Endothelial cell of umbilical vein (primary cell): ENCODE results near the gene ST3GAL5. TPM values are rescaled to one million over a fixed set of nuclear protein-coding genes. Genes with fewer than 3 reads are reported as not detected.

Experiments used
- BruUV-seq: library from RNA; stranded (reverse); fragments of 400-500 nt; replicated peaks from 2 replicates; lab custom pipeline; 2021; lab: Mats Ljungman, UMichigan
- CTCF ChIA-PET: fragments of 300-600, 350-600 bp; sonication (Branson Sonifier 250); formaldehyde crosslinking; loops from one replicate; lab custom pipeline; 2021; ENCODE audit warnings: antibody characterized with exemption, inconsistent platforms; lab: Charles Lee
- POLR2A ChIA-PET: fragments of 300-600, 350-600 bp; sonication (Branson Sonifier 250); formaldehyde crosslinking; loops from one replicate; lab custom pipeline; 2021; ENCODE audit warnings: antibody characterized with exemption, inconsistent platforms; lab: Charles Lee
- DNase-seq: peaks from one replicate; pipeline ENCODE4 v3.0.0-alpha.2; 2011; ENCODE audit warnings: low read depth, low spot score
- FAIRE-seq: peaks from 2 replicates; lab custom pipeline; 2011; peaks lifted over from hg19 to GRCh38; lab: Jason Lieb, UNC
- H2AFZ ChIP-seq: 2 replicates; pipeline ENCODE4 v1.6.0; 2012; ENCODE audit warnings: low read depth, low read length, control low read depth, inconsistent platforms
- H3K27ac ChIP-seq: 2 replicates; pipeline ENCODE4 v1.5.1; 2011; ENCODE audit warnings: low read depth, mild to moderate bottlenecking, control low read depth, low read length, moderate library complexity; ENCODE audit not compliant: insufficient read depth
- H3K27me3 ChIP-seq, 2 experiments: 2 replicates each; pipeline versions ENCODE4 v1.6.0 to v1.6.1; 2011; ENCODE audit warnings: low read length in 2 of 2, mixed read lengths in 1 of 2; ENCODE audit not compliant: control insufficient read depth in 2 of 2, insufficient read depth in 2 of 2
- H3K36me3 ChIP-seq, 2 experiments: 2 replicates in 1 of 2; 3 replicates in 1 of 2; pipeline ENCODE4 v1.5.1; 2011; ENCODE audit warnings: low read length in 2 of 2, mild to moderate bottlenecking in 1 of 2, moderate library complexity in 1 of 2; ENCODE audit not compliant: control insufficient read depth in 2 of 2, insufficient read depth in 2 of 2; ENCODE audit errors: extremely low read depth in 1 of 2
- H3K4me1 ChIP-seq: 3 replicates; pipeline ENCODE4 v1.5.1; 2011; ENCODE audit warnings: mild to moderate bottlenecking, low read length; ENCODE audit not compliant: control insufficient read depth, insufficient read depth; ENCODE audit errors: extremely low read depth
- H3K4me2 ChIP-seq: 2 replicates; pipeline ENCODE4 v1.6.1; 2011; ENCODE audit warnings: low read length, control low read depth, mixed read lengths; ENCODE audit not compliant: insufficient read depth
- H3K4me3 ChIP-seq, 3 experiments: fragments of 200-600 bp in 1 of 3; sonication (generic), shearing (Covaris generic) in 1 of 3; replicated peaks in 1 of 3; 2 replicates each; pipeline ENCODE4 v1.5.1; 2011 to 2016; ENCODE audit warnings: control low read depth in 3 of 3, low read length in 3 of 3, mild to moderate bottlenecking in 2 of 3, inconsistent platforms in 1 of 3, low read depth in 1 of 3, moderate library complexity in 1 of 3; ENCODE audit not compliant: insufficient read depth in 1 of 3
- H3K79me2 ChIP-seq: 2 replicates; pipeline ENCODE4 v1.6.0; 2012; ENCODE audit warnings: low read length, inconsistent platforms; ENCODE audit not compliant: control insufficient read depth, insufficient read depth
- H3K9ac ChIP-seq: replicated peaks from 2 replicates; pipeline ENCODE3; 2011; ENCODE audit warnings: low read length, control low read depth; ENCODE audit not compliant: insufficient read depth; ENCODE audit errors: extremely low read depth
- H3K9me1 ChIP-seq: replicated peaks from 3 replicates; pipeline ENCODE4 v1.6.0; 2011; ENCODE audit warnings: mild to moderate bottlenecking, low read length; ENCODE audit not compliant: control insufficient read depth, insufficient read depth; ENCODE audit errors: extremely low read depth
- H3K9me3 ChIP-seq: replicated peaks from 2 replicates; pipeline ENCODE4 v1.5.1; 2012; ENCODE audit warnings: low read length, inconsistent platforms; ENCODE audit not compliant: control insufficient read depth, insufficient read depth
- H4K20me1 ChIP-seq: replicated peaks from 2 replicates; pipeline ENCODE3; 2011; ENCODE audit warnings: mild to moderate bottlenecking, low read length; ENCODE audit not compliant: control insufficient read depth, insufficient read depth; ENCODE audit errors: extremely low read depth
- EZH2 ChIP-seq: IDR thresholded peaks from 2 replicates; pipeline ENCODE4 v1.6.1; 2012; ENCODE audit warnings: borderline replicate concordance, low read depth, mild to moderate bottlenecking, moderate library complexity, low read length, inconsistent platforms; ENCODE audit not compliant: severe bottlenecking
- FOS ChIP-seq: IDR thresholded peaks from 2 replicates; pipeline ENCODE4 v1.6.1; 2011; ENCODE audit warnings: mild to moderate bottlenecking, low read length, moderate library complexity, borderline replicate concordance; ENCODE audit not compliant: insufficient read depth
- GATA2 ChIP-seq: IDR thresholded peaks from 2 replicates; pipeline ENCODE4 v1.7.0; 2011; ENCODE audit warnings: low read depth, mild to moderate bottlenecking, moderate library complexity, mixed read lengths, low read length; ENCODE audit not compliant: insufficient read length, insufficient read depth
- JUN ChIP-seq: IDR thresholded peaks from 2 replicates; pipeline ENCODE4 v1.6.1; 2011; ENCODE audit warnings: borderline replicate concordance, low read depth; ENCODE audit not compliant: insufficient read length, insufficient read depth
- MAX ChIP-seq: IDR thresholded peaks from 2 replicates; pipeline ENCODE4 v1.6.1; 2011; ENCODE audit not compliant: insufficient read depth, insufficient read length
- MYC ChIP-seq: IDR thresholded peaks from one replicate; pipeline ENCODE4 v1.6.1; 2011; ENCODE audit warnings: mild to moderate bottlenecking, low read depth, low read length
- POLR2A ChIP-seq: IDR thresholded peaks from 2 replicates; pipeline ENCODE4 v1.6.1; 2012; ENCODE audit warnings: low read depth, mild to moderate bottlenecking, control low read depth, low read length
- POLR2AphosphoS5 ChIP-seq: IDR thresholded peaks from 2 replicates; pipeline ENCODE4 v1.6.1; 2012; ENCODE audit warnings: low read depth, mild to moderate bottlenecking, control low read depth, low read length, moderate library complexity; ENCODE audit not compliant: insufficient read depth
- dilution Hi-C: fragments of 300-500 bp; cut with MboI; formaldehyde crosslinking; loops from one replicate; pipeline ENCODE4 v1.15.0; 2019; ENCODE audit warnings: low sequenced_read_pairs; ENCODE audit not compliant: extremely low pct_ligation_motif_present
- intact Hi-C: fragments of 100-400 bp; cut with micrococcal nuclease; formaldehyde crosslinking; loops from one replicate; pipeline ENCODE4 v1.10.0; 2022
- polyA plus RNA-seq, 4 experiments: library from polyadenylated mRNA; depleted of rRNA in 3 of 4; stranded (reverse) in 3 of 4; unstranded in 1 of 4; fragments of >200 nt; gene quantifications; 2 replicates each; pipeline versions ENCODE4 v1.2.1 to v1.2.3, GENCODE V29; 2011 to 2012; ENCODE audit warnings: missing spikeins in 1 of 4
- total RNA-seq: library from RNA; stranded (reverse); gene quantifications from 2 replicates; pipeline ENCODE4 v1.2.3, GENCODE V29; 2021
- TF ChIP-seq, protein P1 (sequence below), 2 donors: IDR thresholded peaks; 1 replicate in 1 of 2; 2 replicates in 1 of 2; pipeline ENCODE4 v1.5.1; 2011; ENCODE audit warnings: low read length in 2 of 2, mild to moderate bottlenecking in 2 of 2, moderate library complexity in 2 of 2, control low read depth in 1 of 2, inconsistent platforms in 1 of 2, low read depth in 1 of 2; ENCODE audit not compliant: insufficient read depth in 1 of 2; ENCODE audit errors: extremely low read depth in 1 of 2

Gene ST3GAL5
- total and polyA plus RNA-seq, 2 donors (not counting 3 experiments of a cell fraction or from before 2014, with no cell fraction given), result 9.5 to 16.0 TPM

- FAIRE-seq, result no peak
- ChIA-PET CTCF (interaction anchor here (1.1 to 2.3 kb wide), 7 partner anchors 12 to 65 kb away, joined by 4 to 11 read pairs (median 5); partner anchors contain the start of gene ATOH8), POLR2A (no interaction called here)
- H3K36me3 ChIP-seq, result no peaks in the 10 kb centered on the region
- H3K9me3 ChIP-seq, result no peaks in the 10 kb centered on the region
- no peak overlapping the region for H2AFZ ChIP-seq
- H3K79me2 ChIP-seq, result no peaks in the 10 kb centered on the region
- H3K4me1 ChIP-seq, result peaks cover 25% of the 10 kb centered on the region
- H3K9ac ChIP-seq, result no peak overlapping the region
- H3K27me3 ChIP-seq, result no peaks in the 10 kb centered on the region
- H3K4me2 ChIP-seq, result no peak overlapping the region
- no peak overlapping the region for H3K27ac ChIP-seq
- dilution Hi-C loops (no loop called here), intact Hi-C loops (no loop called here)
- no peak overlapping the region for H3K4me3 ChIP-seq
- TF ChIP-seq MYC (no peak), JUN (no peak), MAX (no peak), EZH2 (no peak), POLR2AphosphoS5 (no peak), GATA2 (no peak), FOS (no peak), POLR2A (no peak)
- TF ChIP-seq, protein P1, sequence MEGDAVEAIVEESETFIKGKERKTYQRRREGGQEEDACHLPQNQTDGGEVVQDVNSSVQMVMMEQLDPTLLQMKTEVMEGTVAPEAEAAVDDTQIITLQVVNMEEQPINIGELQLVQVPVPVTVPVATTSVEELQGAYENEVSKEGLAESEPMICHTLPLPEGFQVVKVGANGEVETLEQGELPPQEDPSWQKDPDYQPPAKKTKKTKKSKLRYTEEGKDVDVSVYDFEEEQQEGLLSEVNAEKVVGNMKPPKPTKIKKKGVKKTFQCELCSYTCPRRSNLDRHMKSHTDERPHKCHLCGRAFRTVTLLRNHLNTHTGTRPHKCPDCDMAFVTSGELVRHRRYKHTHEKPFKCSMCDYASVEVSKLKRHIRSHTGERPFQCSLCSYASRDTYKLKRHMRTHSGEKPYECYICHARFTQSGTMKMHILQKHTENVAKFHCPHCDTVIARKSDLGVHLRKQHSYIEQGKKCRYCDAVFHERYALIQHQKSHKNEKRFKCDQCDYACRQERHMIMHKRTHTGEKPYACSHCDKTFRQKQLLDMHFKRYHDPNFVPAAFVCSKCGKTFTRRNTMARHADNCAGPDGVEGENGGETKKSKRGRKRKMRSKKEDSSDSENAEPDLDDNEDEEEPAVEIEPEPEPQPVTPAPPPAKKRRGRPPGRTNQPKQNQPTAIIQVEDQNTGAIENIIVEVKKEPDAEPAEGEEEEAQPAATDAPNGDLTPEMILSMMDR (IDR thresholded peaks at IDR 0.05; ENCODE audit: extremely low read depth in 1 of 2, insufficient read depth in 1 of 2, low read depth in 1 of 2, low read length in 2 of 2), result no peak
- no peaks in the 10 kb centered on the region for H4K20me1 ChIP-seq
- no peaks in the 10 kb centered on the region for H3K9me1 ChIP-seq
- BruUV-seq, result no TSS peak
- DNase-seq, result no peak
Measured at GRCh38 chr2:85794038-85794441, 94.8 kb downstream of the ST3GAL5 start.
